GM18870 (cell line): Measurements from ENCODE around the gene TRIM17.

Experiments used
- ATAC-seq: cut with Tn5 transposase; IDR thresholded peaks from one replicate; pipeline ENCODE4 v1.9.1; 2021; ENCODE audit warnings: moderate library complexity; ENCODE audit not compliant: unreplicated experiment

Gene TRIM17

GRCh38 chr1:228416217-228416933 is at the start of gene TRIM17:
Gene TRIM17 (minus strand): TSS chr1:228416861. CDS start chr1:228415072, 1,789 bp downstream.
- ATAC-seq, result no peak

- no peak for ATAC-seq
Measured at GRCh38 chr1:228465571-228466146, 49.0 kb upstream of the TRIM17 start.

GRCh38 chr1:228465141-228465540 is 48.5 kb upstream of the TRIM17 start:
- no peak for ATAC-seq

GRCh38 chr1:228464487-228464983 is 47.9 kb upstream of the TRIM17 start:
- peak; percentile 88 for ATAC-seq

GRCh38 chr1:228463559-228464455 is 47.1 kb upstream of the TRIM17 start:
- no peak for ATAC-seq

- ATAC-seq, result no peak
Measured at GRCh38 chr1:228463009-228463558, 46.4 kb upstream of the TRIM17 start.

- no peak for ATAC-seq
Measured at GRCh38 chr1:228462560-228462959, 45.9 kb upstream of the TRIM17 start.

- no peak for ATAC-seq
Measured at GRCh38 chr1:228460821-228461220, 44.2 kb upstream of the TRIM17 start.

- ATAC-seq, result no peak
Measured at GRCh38 chr1:228459091-228459993, 42.7 kb upstream of the TRIM17 start.

GRCh38 chr1:228457396-228458176 is 40.9 kb upstream of the TRIM17 start:
- ATAC-seq, result peak; percentile 93

- no peak for ATAC-seq
Measured at GRCh38 chr1:228457017-228457395, 40.3 kb upstream of the TRIM17 start.

GRCh38 chr1:228456252-228457016 is 39.8 kb upstream of the TRIM17 start:
- no peak for ATAC-seq

GRCh38 chr1:228455715-228456114 is 39.1 kb upstream of the TRIM17 start:
- no peak for ATAC-seq

- ATAC-seq, result no peak
Measured at GRCh38 chr1:228454238-228454637, 37.6 kb upstream of the TRIM17 start.

- no peak for ATAC-seq
Measured at GRCh38 chr1:228453614-228454013, 37.0 kb upstream of the TRIM17 start.

- ATAC-seq, result no peak
Measured at GRCh38 chr1:228453022-228453560, 36.4 kb upstream of the TRIM17 start.

GRCh38 chr1:228452194-228453021 is 35.7 kb upstream of the TRIM17 start:
- no peak for ATAC-seq

GRCh38 chr1:228450200-228450599 is 33.5 kb upstream of the TRIM17 start:
- ATAC-seq, result no peak
